PC-3 (cell line): Measurements from ENCODE around the gene USP15.

Experiments
- EZH2phosphoT487 ChIP-seq: fragments of 300-600 bp; sonication (generic); IDR thresholded peaks from 2 replicates; pipeline ENCODE4 v1.6.1; 2018; ENCODE audit warnings: mild to moderate bottlenecking, antibody characterized with exemption, low read length, borderline replicate concordance
- TF ChIP-seq, protein P1 (sequence below): fragments of 300-600 bp; sonication (generic); conservative IDR thresholded peaks from 2 replicates; pipeline ENCODE4 v1.5.1; 2017; ENCODE audit warnings: antibody characterized with exemption, low read depth, mild to moderate bottlenecking, low read length

DNA sequence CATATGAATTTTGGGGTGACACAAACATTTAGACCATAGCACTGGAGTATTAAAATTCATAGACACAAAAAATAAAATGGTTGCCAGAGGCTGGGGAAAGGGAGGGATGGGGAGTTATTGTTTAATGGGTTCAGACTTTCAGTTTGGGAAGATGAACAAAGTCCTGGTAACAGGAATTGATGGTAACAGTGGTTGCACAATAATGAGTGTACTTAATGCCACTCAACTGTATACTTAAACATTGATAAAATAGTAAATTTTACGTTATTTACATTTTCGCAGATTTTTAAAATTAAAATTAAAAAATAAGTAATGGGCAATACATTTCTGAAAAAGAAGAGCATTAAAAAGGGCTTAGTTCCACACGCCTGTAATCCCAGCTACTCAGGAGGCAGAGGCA, 35.6 kb upstream of the USP15 start:
- TF ChIP-seq, protein P1, sequence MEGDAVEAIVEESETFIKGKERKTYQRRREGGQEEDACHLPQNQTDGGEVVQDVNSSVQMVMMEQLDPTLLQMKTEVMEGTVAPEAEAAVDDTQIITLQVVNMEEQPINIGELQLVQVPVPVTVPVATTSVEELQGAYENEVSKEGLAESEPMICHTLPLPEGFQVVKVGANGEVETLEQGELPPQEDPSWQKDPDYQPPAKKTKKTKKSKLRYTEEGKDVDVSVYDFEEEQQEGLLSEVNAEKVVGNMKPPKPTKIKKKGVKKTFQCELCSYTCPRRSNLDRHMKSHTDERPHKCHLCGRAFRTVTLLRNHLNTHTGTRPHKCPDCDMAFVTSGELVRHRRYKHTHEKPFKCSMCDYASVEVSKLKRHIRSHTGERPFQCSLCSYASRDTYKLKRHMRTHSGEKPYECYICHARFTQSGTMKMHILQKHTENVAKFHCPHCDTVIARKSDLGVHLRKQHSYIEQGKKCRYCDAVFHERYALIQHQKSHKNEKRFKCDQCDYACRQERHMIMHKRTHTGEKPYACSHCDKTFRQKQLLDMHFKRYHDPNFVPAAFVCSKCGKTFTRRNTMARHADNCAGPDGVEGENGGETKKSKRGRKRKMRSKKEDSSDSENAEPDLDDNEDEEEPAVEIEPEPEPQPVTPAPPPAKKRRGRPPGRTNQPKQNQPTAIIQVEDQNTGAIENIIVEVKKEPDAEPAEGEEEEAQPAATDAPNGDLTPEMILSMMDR, result no peak
- no peak for TF ChIP-seq EZH2phosphoT487
